ENCODE measurements around the gene HOXD12.

HOXD12 gene

DNA sequence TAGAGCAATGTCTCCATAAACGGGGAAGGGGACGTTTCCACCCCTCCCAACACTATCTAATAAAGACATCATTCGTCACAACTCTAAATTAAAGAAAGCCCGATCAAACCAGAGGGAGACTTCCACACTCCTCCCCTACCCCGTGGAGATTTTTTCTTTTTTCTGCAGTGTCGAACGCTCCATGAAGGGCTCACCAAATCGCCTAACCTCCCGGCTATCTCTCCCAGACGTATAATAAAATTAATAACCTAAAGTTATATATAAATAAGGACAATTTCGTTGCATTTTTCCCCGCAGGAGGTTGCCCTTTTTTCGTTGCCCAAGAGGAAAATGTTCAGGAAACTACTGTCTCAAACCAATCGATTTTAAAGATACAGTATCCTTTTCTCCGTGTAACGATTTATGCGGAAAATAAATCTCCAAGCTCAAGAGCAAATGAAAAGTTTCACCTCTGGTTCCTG, 18.2 kb upstream of the HOXD12 start:
- DNase-seq (ENCODE audit: low read depth), result no peak

DNA sequence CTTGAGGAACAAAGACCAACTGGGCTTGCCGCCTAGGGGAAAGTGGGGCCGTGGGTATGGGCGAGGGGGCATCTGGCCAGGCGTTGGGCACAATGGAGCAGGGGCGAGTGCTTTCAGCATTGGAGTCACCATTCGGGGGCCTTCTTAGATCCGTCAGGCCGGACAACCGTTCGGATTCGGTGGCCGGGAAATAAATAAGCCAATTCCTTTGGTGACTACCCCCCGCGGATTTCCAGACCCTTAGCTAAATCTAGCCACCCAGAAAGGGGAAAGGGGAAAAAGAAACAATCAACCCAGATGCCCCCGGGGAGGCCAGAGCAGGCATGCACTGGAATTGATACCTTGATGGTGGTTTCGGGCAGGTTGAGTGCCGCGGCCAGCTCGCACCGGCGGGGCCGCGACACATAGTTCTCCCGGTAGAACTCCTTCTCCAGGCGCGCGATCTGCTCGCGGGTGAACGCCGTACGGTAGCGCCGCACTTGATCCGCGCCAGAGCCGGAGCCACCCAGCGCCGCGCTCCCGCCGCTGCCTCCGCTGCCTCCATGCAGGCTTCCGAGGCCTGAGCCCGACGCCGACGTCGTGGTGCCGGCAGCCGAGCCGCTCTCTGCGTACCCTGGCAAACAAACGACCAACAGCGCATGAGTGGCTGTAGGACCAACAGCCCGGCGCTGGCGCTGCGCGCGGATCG, 17.6 kb upstream of the HOXD12 start:
- DNase-seq (ENCODE audit: low read depth), result no peak

DNA sequence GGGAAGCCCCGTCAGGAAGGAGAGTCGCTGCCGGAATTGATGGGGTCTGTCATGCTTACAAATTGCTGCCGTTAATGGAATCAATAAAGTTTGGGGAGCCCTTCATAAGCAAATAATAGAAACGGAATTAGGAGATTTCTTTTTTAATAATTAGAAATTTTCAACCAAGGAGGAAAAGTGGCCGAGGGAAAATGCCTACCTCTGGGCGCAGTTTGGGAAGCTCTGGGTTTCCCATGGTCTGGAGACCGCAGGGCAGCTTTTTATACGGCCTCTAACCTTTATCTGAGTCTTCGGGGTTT, 17.1 kb upstream of the HOXD12 start:
- no peak for DNase-seq (ENCODE audit: low read depth)

DNA sequence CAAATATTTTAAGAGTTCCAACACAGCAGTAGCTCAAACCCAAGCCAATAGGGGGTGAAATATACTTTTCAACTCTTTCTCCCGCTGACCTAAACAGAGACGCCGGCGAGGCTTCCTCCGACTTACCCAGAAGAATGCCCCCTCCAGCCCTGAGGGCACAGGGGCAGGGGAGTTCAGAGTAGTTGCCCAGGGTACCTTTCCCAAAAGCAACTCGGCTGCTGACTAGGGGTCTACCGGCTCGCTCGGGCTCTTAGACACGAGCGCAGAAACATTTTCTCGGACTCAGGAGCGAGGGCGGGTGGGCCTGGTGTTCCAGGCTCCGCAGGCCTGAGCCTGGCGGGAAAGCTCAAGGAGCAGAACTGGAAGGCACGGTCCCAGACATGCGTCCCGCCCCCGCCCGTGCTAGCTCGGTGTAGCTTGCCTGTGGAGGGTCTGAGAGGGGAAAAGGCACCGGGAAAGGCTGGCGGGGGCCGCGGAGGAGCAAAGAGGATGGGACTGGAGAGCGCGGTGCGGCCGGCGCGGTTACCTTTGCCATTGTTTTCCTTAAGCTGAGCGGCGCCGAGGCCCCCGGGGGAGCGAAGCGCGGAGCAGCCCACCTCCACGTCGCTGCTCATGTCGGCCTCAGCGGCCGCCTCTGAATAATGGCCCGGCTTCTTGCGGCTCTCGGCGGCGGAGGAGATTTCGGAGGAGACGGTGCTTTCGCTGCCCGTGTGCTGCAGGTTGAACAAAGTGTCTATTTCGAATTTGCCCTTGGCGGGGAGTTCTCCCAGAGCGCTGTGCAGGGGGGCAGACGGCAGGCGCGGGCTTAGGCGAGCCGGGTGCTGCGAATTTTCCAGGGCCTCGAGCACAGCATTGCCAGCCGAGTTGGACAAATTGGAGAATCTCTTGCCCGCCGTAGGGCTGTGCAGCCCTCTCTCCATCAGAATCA, 16.5 kb upstream of the HOXD12 start:
- no peak for DNase-seq (ENCODE audit: low read depth)

DNA sequence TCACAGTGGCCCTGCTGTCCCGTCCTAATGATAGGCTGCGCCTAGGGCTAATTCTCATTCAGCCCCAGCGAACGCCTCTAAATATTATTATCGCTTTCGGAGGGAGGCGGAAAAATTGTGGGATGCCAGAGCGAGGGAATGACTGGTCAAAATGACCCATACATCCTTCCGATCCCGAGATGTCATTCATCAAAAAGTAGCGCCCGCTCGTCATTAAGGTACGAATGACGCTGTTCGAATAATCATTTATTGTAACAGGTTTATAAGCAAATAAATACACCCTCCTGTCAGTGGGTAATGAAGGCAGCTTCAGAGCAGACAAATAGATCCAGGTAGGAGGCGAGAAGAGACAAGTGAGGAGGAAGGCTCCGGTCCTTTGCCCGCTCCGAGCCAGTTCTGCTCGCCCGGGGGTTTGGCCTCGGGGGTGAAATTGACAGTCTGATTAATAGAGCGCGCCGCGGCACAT, 15.8 kb upstream of the HOXD12 start, which contains the start of gene EVX2:
Gene EVX2 (minus strand): TSS at position 167 of the 466 bp plus-strand sequence. CDS start 186 bp downstream, outside the sequence.
- no peak for DNase-seq (ENCODE audit: low read depth)

DNA sequence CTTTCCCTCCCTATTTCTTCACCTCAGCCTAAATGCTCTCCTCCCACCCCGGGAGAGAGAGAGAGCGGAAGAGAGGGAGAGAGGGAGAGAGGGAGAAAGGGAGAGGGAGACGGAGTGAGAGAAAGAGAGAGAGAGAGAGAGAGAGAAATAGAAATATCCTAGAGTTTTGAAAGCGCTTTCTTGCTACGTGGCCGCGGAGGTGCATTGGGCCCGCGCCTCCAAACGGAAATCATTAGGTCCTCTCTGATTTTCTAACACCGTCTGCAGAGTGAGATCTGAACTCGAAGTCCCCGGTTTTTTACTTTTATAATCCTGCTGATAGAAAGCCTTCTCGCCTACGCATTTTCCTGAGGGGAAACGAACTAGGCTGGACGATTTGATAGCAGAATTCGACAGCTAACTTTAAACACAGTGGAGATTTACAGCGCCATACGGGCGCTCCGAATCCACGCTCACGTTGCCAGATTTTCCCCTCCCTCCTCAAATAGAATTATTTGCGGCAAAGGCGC, 14.9 kb upstream of the HOXD12 start:
- DNase-seq (ENCODE audit: low read depth), result no peak

DNA sequence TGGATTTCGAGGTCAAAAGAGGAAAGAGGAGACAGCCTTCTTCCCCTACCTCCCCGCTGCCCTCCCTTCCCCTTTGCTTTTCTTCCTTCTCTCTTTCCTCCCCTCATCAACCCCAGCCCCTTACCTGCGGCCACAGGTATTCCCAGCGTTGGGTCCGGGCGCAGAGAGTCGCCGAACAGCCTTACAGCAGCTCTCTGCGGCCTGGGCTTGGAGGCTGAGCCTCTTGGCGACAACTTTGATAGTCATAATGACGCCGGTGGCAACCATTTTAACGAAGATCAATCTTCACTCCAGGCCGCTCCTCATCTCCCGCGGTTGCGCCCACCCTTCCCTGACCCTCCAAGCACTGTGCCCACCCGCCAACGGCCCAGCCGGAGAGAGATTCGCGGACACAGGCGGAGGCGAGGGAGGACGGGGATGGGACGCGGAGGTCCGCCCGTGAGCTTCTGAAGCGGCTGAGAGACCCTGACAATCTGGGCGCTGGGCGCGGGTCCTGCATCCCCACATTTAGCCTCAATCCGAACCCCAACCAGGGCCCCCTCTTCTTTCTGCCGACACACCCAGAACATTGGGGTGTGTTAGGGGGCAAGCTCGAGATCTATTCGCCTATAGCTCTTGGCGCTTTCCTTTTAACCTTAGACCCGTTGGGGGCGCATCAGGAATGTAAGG, 14.3 kb upstream of the HOXD12 start:
- DNase-seq (ENCODE audit: low read depth), result no peak

DNA sequence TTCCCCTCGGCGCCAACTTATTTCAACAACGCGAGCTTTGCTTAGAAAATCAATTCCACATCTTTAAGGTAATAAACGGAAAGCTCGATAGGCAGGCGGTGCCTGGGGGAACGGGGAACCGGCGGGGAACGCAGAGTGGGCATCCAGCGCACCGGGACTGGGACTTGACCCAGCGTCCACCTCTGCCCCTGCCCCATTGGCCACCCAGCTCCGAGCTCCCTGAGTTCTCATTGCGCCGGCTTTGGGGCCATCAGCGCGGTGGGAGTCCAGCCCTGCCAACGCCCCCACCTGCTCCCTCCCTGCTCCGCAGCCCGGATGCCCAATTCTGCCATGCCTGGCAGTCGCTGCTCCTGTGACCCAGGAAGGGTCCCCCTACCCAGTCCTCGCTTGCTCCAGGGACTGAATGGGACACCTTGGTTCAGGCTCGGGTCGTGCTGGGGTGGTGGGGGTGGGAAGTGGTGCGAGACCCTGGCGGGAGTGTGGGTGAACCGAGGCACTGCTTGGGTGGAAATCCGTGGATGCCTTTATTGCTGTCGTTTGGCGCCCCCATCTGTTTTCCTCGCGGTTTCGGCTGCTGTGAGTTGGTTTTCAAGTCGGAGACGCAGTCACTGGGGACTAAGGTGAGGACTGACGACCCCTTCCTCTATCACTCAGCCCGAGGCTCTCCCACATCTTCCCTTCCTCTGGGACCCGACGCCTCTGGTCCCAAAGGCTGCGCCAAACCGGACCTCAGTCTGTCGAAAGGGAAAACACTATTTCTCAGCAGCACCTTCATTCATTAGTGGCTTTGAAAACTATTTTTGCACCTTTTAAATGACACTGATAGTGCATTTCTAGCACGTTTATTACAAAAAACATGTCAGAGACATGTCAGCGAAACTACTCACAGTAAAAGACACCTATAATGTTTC, 13.5 kb upstream of the HOXD12 start:
- no peak for DNase-seq (ENCODE audit: low read depth)

DNA sequence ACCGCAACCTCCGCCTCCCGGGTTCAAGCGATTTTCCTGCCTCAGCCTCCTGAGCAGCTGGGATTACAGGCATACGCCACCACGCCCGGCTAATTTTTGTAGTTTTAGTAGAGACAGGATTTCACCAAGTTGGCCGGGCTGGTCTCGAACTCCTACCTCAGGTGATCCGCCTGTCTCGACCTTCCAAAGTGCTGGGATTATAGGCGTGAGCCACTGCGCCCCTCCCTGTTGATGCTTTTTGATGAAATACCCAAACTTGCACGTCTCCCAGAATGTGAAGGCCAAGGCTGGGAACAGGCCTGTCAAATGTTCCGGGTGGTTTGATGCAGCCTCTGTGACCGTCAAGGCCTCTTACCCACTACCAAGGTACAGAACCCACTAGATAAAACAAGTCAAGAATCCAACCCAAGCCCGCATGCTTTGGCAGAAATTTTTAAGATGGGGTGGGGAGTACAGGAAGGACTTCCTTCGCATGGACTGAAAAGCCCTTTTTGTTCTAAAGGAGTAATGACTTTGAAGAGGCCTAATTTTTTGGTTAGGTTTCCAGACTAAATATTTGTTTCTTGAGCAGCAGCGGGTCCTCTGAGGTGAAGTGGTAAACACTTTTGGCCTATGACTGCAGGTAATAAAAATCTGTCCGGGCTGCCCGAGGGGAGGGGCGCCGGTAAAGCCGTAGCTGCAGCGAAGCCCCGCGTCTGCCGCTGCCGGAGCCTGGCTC, 12.1 kb upstream of the HOXD12 start:
- no peak for DNase-seq (ENCODE audit: low read depth)

DNA sequence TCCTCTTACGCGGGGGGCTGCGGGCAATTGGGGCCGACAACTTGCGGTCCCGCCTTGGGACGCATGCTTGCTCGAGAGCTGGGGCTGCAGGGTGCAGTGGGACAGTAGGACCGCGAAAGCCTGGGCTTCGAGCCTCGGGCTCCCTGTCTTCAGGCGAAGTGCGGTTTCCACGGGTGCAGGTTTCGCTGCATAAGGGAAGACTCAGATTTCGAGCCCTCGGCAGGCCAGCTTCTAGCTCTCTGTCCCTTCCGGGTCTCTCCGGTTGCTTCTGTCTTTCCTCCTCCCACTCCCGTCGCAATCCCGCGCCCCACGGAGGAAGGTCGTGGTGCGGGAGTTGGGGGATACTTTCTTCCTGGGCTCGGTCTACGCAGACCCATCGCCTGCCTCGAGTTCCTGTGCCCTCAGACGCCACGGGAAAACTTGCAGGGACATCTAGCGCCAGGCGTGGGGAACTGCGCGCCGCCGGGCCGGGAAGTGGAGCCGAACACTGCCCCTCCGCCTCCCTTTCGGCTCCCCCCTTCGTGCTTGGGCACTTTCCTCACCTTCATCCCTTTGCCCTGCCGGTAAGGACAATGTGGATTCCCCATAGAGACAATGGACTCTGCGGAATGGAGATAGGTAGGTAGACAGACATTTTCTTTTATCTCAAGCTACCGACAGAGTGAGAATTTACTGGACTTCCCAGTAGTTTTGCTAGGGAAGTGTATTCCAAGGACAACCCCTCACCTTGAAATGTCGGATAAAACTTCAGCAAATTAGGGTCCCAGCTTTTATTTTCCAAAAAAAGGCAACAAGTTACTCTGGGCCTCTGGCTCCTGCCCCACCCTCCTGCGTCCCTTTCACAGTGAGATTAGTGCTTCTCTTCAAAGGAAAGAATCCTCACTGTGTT, 11.3 kb upstream of the HOXD12 start:
- no peak for DNase-seq (ENCODE audit: low read depth)

DNA sequence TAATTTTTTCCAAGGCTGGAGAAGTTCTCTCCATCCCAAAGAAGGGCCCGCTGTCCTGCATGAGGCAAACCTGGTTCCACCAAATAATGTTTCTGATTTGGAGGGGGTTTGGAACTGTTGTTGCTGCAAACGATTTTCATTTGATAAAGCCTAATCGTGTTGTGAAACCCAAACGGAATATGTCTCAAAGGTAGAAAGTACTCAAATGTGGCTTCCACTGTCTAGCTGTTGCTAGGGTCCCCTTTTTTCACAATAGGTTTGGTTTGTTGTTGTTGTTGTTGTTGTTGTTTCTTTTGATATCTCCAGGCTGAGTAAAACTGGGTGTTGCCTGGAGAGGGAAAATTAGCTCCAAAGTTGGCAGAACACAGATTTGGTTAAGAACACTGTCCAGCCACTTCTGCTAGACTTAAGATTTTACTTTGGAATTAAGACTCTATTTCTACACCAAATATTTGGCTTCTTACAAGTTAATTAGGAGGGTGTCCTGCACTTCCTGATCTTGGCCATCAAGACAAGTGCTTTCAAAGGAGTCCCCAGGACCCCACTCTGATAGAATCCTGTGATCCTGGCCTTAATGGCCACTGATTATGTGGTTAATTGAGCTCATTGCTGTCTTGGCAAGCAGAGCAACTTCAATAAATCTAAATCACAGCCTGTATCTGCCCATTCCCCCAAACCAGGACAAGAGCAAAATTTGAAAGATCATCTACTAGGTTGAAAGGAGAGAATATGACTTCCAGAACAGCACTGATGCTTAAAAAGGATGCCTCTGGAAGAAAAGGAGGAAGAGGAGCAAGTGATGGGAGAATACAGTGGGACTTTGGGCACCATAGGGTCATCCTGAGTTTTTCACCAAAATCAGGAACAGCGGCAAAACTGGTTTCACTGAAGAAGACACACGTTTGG, 10.4 kb upstream of the HOXD12 start:
- no peak for DNase-seq (ENCODE audit: low read depth)

DNA sequence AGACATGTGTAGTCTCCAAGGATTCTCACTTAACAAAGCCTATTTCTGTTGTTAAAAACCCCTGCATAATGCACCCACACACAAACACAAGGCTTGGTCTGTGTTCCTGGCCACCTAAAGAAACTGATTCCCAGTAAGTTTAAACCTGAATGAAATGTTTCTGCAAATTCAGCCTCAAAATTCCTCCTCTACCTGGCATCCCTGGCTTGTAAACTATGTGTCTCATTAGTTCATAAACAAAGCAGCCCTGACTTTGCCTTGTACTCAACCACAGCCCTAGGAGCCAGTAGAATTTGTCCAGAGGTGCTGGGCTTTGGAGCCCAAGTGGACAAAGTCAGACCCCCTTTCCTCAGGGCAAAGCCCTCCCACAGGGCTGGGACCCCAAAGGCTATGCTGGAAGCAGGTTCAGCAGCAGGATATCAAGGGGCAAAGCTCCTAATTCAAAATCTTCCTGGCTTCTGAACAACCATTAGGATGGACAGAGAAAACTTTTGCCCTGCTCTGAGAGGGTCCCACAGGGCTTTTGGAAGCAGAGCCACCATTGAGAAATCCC, 9.7 kb upstream of the HOXD12 start:
- no peak for DNase-seq (ENCODE audit: low read depth)

DNA sequence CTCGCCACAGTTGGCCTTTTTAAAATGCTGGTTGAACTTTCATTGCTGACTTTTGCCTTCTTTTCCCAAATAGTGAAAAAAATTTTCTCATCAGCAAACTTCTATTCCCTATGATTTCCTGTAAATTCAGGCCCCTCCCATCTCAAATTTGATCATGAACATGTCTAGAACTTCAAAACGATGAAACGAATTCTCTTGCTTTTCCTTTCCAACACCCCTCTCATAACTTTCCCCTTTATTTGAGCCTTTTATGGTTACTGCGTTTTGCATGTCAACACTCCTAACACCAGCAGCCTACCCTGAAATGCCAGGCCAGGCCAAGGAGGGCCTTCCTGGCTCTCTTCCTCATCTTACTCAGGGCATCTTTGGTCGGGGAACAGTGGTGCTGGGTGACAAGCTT, 8.7 kb upstream of the HOXD12 start:
- no peak for DNase-seq (ENCODE audit: low read depth)

DNA sequence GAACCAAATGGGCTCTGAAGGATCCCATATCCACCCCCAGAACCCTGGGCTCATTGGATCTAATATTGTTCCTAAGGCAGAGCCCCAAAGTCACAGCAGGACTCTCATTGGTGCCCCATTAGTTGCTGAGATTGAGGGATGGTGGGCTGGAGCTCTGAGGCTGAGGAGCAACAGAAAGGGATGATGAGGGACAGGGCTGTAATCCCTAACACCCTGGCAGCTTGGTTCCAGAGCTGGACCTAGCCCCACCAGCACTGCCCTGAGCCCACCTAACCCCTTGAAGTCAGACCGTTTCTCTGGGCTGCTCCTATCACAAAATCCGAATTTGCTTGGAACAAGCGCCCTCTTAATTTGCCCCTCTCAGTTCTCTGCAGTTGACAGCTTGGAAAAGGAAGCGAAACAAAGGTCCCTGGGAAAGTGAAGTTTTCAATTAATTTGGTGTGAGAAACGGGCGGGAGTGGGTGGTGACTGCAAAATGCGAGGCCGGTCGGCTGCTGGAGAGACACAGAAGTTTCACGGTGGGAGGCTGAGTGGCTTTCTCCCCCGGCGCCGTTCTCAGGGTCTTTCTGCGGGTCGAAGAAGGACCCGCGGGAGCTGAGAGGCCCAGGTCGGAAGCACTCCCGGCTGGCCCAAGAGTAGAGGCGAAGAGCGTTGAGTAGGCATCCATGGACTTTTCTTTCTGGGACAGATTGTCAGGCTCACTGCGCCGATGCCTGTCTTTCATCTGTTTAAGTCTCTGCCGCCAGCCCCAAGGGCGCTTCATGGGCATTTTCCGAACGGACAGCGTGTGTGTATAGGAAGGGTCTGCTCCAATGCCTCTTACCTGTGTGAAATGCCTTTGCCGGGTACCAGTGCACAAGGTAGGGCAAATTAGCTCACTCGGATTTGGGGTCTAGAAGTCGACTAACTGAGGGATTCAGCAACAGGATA, 8.0 kb upstream of the HOXD12 start:
- no peak for DNase-seq (ENCODE audit: low read depth)

DNA sequence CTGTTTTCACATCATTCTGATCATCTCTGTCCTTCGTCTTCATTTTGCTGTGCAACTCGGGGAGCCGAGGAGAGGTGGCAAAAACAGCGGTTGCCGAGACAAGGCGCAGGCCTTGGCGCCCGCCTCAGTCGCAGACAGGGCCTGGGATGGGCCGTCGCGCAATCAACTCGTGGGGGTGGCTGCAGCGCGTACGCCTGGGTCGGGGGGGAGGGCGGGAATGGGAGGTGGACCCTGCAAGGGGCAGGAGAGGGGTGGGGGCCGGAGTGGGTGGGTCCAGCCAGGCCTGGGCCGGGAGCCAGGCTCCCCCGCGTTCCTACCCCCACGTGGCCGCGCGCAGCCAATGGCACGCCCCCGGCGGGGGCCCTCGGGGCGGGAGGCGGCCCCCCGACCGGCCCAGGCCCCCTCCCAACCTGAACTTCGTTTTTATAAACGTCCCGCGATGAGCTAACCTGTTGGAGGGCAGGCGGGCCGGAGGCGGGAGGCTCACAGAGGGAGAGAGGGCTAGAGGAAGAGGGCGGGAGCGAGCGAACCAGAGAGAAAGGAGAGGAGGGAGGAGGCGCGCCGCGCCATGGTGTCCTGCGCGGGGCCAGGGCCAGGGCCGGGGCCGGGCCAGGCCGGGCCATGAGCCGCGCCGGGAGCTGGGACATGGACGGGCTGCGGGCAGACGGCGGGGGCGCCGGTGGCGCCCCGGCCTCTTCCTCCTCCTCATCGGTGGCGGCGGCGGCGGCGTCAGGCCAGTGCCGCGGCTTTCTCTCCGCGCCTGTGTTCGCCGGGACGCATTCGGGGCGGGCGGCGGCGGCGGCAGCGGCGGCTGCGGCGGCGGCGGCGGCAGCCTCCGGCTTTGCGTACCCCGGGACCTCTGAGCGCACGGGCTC, 7.1 kb upstream of the HOXD12 start, which contains the start of gene HOXD13:
Gene HOXD13 (plus strand): TSS at position 452 of the 875 bp plus-strand sequence. CDS start 170 bp downstream, at position 622.
- DNase-seq (ENCODE audit: low read depth), result no peak
